Kasumi-1 (cell line): ENCODE results near the gene GPR107.

Experiments used
- DNase-seq, 2 experiments: peaks; one replicate each; lab custom pipeline; 2025; lab: John Stamatoyannopoulos, UW

Gene GPR107

DNA sequence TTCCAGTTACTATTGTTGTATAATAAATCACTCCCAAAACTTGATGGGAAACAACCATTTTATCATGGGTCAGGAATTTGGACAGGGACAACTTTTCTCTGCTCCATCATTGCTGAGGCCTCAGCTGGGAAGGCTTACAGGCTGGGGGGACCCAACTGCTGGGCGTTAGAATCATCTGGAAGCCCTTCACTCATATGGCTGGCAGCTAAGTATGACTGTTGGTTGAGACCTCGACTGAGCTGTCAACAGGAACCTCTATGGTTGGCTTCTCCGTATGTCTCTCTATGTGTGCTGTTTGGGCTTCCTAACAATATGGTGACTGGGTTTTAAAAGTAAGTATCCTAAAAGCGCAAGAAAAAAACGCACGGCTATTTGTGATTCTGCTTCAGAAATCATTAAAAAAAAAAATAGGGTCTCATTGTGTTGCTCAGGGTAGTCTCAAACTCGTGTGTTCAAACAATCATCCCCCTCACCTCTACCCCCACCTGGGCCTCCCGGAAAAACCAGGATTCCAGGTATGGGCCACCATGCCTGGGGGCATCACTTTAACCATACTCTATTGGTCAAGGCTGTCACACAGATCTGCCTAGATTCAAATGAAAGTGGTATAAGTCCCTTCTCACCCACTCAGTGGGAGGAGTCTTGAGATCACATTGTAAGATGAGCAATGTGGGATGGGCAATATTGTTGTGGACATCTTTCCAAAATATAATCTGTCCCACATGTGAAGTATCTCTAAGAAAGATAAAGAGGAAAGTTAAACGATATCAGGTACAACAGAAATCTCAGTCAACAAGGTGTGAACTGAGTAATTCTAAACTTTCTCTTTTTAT lies 26.0 kb upstream of the GPR107 start:
- no peak for DNase-seq

DNA sequence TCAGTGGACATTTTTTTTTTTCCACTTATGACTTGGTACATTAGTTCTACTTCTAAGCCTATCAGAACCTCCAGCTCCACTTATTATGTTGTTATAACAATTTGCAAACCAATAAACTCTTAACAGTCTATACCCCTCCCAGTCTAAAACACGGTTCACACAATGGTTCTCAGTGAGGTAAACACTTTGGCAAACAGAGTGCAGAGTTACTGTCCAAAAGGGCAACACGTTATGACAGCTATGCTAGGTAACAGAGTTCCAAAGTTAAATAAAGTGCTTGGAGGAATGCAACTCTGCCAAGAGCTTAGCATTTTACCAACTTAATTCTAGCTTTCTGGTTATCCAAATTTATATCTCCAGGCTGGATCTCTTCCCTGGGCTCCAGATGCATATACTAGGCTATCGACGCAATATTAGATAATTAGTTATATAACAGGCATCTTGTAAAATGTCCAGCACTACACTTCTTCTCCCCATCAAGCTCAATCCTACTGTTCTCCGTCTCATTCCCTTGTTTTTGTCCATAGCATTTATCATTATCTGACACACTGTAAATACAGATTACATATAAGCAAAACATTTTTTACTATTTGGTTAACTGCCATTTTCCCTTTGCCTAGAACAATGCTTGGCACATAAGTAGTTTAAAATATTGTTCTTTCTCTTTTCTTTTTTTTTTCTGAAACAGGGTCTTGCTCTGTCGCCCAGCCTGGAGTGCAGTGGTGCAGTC lies 25.0 kb upstream of the GPR107 start:
- no peak for DNase-seq

DNA sequence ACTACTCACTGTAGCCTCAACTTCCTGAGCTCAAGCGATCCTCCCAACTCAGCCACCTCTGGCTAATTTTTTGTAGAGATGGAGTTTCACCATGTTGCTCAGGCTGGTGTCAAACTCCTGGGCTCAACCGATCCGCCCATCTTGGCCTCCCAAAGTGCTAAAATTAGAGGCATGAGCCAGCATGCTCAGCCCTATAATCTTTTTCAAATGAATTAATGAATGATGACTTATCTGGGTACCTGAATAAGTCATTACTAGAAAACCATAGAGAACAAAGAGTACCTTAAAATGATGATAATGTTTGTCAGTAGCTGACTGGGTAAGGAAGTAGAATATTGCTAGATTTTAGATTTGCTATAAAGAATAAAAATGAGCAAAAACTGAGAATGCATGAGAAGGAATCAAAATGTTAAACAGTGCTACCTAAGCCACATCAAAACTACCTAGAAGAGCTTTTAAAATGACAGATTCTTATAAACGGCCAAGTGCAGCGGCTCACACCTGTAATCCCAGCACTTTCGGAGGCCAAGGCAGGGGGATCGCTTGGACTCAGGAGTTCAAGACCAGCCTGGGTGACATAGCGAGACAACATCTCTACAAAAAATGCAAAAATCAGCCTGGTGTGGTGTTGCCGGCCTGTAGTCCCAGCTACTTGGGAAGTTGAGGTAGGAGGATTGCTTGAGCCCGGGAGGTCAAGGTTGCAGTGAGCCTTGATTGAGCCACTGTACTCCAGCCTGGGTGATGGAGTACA lies 24.3 kb upstream of the GPR107 start:
- no peak for DNase-seq

DNA sequence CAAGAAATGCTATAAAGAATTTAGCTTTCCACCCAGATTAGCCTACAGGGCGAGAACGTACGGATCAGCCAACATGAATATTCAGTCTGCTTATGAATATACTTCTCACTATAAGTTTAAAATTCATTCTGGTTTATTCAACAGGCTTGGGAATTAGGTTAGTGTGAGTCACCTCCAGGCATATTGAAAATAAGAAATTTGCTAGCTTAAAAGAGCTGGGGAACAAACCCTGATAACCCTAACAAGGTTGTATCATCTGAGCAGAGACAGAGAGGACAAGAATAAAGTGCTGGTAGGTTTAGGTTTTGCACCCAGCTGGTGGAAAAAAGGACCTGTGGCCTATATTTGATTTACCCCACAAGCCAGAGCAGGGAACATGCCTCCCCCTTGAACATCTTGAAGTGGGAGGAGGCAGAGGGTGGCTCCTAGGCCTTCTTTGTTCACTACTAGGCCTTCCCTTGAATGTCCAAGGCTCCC lies 23.0 kb upstream of the GPR107 start:
- DNase-seq: no peak

DNA sequence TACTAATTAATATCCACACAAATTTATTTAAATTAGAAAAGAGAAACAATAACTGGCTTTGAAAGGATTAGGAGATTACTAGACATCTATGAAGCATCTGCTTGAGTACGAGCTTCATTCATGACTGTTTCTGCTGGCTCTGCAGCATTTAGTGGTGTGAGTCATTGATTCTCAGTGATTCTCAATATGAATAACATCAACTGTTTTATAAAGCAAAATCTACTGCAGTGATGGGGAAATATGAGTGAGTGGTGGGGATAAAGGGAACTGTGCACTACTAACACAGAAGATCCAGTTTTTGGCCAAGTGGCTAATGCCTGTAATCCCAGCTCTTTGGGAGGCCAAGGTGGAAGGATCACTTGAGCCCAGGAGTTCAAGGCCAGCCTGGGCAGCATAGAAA lies 19.1 kb upstream of the GPR107 start:
- no peak for DNase-seq

DNA sequence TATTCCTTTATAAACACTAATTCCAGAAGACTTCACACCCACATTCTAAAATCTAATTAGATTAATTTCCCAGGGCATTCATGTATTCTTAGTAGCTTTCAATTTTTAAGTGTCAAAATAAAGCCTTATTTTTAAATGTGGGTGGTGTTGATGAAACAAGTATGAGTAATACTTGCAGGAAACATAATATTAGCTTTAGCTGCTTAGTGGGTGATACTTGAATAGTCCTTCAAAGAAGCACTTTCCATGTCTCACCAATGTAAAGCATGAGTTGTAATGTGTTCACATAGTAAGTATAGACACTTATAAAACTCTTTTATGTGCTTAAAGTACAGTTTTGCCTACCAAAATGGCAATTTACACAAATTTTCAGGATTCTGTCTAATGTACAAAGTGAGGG lies 17.6 kb upstream of the GPR107 start:
- no peak for DNase-seq

DNA sequence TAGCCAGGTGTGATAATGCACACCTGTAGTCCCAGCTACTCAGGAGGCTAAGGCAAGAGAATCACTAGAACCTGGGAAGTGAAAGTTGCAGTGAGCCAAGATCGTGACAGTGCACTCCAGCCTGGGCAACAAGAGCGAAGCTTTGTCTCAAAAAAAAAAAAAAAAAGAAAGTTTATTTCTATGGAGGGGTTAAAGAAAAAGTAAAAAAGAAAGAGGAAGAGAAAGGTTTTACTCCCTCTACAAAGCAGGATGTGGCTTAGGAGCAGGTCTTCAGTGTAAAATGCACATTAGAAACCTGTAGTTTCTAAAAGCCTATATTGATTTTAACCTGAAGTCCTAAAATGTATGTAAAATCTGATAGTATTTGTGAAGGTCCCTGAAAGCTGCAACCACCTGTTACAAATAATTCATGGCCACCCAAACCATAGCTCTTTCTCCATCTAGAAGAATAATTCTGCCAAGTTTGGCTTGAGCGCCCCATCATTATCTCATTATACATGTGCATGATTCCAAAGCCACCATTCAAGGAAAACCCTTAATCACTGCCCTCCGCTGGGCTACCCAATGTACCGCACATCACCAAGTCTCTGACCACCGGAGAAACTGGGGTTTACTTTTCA lies 14.1 kb upstream of the GPR107 start:
- no peak for DNase-seq

DNA sequence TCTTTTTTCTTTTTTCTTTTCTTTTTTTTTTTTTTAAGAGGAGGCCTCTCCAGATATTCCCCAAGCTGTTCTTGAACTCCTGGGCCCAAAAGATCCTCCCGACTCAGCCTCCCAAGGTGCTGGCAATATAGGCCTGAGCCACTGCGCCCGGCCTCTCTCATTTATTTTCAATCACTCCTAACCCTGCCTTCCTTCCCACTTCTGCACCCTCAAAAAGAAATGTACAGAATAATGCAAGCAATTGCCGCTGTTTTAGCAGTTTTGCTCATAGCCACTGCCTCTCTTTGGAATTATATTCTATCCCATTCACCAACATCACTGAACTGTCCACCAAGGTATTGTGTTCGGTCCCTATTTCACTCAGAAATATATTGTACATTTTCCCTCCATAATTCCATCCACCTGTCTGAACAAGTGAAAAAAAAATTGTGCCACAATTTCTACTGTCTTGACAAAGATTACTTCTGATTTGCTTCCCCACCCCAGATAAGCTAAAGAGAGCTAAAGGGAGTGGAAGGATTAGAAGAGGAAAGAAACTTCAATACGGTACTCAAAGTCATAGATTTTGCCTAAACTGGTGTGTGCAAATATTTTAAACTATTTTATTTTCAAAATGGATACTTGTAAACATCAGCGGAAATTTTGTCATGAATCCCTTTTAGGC lies 12.6 kb upstream of the GPR107 start:
- DNase-seq: no peak

DNA sequence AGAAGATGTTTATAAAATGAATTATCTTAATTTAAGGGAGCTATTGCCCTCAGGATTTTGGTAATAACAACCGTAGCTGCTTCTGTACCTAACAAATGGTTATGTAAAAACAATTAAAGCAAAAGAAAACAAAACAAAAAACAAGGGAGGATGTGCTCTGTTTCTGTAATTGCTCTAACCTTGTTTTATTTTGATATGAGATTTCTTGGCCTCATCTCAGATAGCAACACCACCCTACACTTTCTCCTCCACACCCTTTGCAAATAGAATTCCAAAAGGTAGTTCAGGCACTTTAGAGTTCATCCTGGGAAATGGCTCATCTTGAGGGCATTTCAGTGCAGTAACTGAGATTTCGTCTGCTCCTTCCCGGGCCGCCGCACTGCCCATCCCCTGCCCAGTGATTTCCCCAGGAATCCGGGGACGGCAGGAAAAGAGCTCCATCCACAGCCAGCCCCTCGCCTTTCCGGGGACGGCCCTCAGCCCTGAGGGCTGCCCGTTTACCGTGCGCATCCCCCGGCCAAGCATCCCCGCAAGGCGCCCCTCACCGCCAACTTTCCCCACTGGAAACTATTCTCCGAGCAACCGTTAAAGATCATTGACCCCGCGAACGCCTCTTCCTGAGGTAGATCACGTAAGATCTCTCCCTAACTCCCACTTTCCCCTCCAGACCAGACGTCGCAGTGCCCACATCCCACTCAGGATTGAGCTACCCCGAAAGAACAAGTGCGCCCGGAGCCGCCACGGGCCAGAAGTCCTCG lies 11.9 kb upstream of the GPR107 start:
- no peak for DNase-seq

DNA sequence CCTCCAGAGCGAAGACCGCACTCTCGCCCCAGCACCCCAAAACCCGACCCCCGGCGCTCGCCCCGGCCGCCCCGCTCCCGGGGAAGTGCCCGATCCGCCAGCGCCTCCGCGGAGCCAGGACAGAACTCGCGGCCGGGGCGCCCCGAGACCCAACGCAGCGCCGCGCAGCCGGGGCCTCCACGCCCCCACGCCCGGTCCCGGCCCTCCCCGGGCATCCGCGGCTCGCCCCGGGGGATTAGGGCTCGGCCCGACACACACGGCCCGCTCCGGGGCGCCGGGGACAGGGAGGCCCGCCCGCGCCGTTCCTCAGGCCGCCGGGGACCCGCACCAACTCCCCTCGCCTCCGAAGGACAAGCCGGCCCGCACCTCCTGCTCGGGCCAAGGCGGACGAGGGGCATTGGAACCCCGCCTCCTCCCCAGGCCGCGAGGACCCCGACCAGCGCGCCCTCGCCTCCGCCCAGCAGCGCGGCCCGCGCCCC lies 11.3 kb upstream of the GPR107 start:
- no peak for DNase-seq

DNA sequence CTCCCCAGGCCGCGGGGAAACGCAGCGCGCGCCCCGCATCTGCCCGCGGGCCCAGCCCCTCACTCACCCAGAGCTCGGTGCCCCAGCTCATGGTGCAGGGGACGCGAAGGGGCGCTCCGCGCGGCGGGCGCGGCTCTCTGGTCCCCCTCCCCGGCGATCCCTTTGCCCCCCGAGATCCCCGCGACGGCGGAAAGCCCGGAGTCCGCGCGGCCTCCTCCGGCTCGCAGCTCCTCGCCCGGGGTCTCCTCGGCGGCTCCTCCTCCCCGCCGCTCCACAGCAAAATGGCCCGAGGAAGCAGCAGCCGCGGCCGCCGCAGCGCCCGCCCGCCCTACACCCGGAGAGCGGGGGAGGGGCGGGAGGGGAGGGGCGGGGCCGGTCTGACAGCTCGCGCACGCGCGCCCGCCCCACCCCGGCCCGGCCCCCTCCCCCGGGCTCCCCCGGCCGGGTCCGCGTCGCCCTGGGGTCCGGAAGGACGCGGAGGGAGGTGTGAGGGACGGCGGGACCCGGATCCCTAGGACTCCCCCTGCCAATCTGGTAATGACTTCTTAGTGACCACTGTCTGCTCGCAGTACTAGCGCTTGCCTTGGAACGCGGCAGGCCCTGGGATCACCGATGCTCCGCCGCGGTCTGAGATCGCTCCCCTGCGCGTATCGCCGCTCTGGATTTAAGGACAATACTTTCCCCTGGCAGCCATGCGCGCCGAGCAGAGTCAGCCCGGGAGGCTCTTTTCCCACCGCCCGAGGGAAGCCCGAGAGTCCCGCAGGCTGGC lies 10.6 kb upstream of the GPR107 start, which contains the start of gene FNBP1:
TSS of gene FNBP1 (minus strand) at position 305 of the 769 bp plus-strand sequence. CDS start at position 91, 214 bp downstream.
- DNase-seq: peak; percentile 52 to 66

DNA sequence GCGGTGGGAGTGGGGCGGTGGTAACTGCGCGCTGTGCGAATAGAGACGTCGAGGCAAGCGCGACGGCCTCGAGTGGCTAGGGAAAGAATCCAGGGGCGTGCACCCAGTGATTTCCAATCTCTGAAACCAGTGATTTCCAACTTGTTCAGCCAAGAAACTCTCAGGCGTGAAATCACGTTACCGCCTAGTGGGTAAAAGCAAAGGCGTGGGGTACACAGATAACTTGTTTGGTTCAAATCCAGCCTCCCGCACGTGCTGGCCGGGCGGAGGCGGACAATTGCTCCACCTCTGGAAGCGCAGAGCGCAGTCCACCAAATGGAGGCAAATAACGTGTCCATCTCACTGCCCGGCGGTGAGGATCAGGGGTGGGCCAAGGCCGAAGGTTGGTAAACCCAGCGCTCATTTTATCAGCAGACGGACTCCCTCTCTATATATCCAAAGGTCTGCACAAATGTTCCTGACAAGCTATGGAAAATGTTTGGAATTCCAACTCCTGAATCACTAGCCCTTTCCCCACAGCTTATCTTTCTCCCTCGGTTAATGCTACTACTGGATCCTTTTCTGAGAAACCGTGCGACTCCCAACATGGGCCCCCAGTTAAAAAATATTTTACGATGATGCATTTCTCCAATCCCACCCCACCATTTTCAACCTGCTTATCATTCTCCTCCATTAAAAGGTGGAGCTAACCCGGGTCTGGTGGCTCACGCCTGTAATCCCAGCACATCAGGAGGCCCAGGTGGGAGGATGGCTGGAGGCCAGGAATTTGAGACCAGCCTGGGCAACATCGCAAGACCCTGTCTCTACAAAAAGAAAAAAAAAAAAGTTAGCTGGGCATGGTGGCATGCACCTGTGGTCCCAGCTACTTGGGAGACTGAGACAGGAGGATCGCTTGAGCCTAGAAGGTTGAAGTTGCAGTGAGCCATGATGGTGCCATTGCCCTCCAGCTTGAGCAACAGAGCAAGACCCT lies 9.8 kb upstream of the GPR107 start:
- DNase-seq: no peak

DNA sequence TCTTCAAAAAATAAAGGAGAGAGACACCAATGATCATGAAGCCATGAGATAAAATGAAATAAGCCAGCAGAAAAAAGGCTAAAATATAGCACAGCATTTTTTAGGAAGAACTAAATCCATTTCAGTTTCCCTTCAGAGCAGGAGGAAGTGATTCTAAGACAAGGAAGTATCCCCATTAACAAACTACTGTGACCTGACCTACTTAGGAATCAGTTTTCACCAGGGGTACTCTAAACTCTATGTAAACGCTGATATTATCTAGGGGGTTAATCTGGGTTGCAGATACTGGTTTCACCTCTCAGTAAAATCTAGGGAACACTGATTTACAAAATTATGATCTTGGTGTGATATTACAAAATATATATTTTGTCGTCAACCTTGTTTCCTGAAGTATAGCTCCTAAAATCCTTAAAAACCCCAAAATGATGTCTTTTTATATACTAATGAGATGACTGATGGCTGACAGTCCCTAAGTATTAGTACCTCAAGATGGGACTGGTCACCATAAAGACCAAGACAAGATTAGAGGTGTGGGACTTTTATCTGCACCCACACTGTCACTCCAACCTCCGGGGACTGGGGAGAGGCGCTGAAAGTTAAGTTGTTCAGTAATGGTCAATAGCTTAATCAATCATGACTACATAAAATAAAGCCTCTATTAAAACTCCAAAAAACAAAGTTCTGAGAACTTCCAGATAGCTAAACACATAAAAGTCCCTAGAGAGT lies 7.8 kb upstream of the GPR107 start:
- peak in 1 of 2 experiments; percentile 16 for DNase-seq

DNA sequence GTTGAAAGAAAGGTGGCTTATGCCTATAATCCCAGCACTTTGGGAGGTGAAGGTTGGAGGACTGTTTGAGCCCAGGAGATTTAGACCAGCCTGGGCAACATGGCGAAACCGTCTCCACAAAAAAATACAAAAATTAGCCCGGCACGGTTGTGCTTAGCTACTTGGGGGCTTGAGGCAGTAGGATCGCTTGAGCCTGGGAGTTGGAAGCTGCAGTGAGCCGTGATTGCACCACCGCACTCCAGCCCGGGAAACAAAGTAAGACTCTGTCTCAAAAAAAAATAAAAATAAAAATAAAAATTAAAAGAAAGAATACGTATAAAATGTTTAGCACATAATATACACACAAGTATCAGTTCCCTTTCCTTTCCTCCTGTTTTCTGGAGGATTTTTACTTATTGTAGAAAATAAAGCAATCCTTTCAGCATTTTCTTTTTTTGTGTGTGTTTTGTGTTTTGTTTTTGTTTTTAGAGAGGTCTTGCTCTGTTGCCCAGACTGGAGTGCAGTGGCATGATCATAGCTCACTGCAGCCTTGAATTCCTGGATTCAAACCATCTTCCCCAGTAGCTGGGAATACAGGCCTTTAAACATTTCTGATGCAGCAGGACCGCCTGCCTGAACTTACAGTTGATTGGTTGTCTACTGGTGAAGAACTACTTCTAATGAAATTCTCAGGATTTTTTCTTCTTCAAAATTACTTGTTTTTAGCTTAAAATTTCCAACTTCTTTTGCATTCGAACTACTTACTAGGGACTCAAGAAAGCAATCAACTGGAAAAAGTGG lies 4.1 kb upstream of the GPR107 start:
- no peak for DNase-seq

DNA sequence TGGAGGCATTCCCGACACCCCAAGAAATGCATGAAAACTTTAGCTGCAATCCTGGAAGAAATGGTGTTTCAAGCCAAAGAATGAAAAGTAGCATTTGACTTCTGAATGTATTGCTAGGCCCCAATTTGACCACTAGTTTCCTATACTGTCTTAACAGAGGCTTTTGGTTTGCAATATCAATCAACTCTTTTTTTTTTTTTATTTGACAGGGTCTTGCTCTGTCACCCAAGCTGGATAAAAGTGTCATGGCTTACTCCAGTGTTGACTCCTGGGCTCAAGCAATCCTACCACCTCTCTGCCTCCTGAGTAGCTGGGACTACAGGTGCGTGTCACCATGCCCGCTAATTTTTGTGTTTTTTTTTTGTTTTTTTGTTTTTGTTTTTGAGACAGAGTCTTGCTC lies 3.2 kb upstream of the GPR107 start:
- DNase-seq: no peak

DNA sequence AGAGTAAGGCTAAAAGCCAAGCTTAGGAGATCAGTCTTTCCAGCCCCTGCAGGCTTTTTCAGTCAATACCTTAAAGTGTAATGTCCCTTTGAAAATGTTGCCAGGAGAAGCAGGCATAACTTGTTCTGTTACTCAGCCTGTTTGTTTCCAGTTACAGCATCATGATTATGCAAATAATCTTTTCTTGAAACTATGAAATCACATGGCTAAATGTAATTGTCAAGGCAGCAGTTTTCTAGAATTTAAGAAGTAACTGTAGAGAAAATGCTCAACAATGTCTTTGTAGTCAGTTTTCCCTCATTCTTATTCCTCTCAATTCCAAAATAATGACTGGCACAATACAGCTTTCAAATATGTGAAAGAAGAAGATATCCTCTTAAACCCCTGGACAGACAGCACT lies 1.9 kb upstream of the GPR107 start:
- no peak for DNase-seq

DNA sequence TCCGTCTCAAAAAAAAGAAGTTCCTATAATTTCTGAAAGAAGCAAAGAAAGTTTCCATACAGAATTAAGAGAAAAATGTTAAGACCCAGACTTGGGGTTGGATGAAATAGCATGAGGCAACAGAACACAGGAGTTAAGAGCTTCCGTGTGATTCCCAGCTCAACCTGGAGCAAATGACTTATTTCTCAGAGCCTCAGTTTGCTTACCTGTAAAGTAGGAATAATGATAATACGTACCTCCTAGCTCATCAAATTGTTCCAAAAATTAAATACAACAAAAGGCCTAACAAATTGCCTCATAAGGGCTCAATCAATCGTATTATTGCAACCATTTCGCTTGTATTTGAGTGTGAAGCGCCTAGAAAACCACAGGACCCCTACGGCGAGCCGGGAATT lies 600 bp upstream of the GPR107 start:
- no peak for DNase-seq
